Stimulated activated CD8-positive, alpha-beta memory T cell treated with anti-CD3 and anti-CD28 coated beads, Interleukin-15, amount 100 ng/mL, for 1 hour (primary cell): ENCODE results near the gene ADGRL1.
"Not testable (repeated sequence)": the region's sequence is repeated elsewhere in the genome, so short reads cannot be mapped to it uniquely, and the experiment has no call there.

Experiments used
- DNase-seq: peaks from one replicate; pipeline ENCODE4 v3.0.0-alpha.2; 2020; ENCODE audit warnings: low read depth

The ADGRL1 gene

DNA sequence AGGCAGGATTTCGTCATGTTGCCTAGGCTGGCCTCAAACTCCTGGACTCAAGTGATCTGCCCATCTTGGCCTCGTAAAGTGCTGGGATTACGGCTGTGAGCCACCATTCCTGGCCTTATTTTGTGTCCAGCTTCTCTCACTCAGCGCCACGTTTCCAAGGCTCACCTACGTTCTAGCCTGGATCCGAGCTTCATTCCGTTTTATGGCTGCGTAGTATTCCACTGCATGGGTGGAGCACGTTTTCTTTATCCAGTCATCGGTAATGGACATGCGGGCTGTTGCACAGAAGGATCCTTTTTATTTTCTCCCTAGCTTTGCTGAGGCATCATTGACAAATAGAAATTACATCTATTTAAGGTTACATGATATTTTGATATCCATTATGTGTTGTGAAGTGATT lies 16.6 kb downstream of the ADGRL1 start:
- no peak for DNase-seq

DNA sequence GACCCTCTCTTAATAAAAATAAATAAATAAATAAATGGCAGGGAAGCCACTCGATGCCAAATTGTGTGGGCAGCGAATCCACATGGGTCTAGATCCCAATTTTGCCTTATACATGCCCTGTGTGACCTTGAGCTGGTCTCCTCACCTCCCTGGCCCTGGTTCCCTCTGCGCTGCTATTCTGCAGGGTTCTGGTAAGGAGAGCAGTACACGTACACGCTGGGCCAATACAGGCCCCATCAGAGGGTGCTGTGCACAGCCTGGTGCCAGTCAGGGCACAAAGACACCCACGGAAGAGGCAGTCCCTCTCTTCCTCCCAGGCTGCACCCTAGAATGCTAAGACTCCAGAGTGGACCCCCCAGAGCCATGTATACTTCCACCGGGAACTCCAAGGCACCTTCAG lies 17.9 kb downstream of the ADGRL1 start:
- not testable (repeated sequence) for DNase-seq

DNA sequence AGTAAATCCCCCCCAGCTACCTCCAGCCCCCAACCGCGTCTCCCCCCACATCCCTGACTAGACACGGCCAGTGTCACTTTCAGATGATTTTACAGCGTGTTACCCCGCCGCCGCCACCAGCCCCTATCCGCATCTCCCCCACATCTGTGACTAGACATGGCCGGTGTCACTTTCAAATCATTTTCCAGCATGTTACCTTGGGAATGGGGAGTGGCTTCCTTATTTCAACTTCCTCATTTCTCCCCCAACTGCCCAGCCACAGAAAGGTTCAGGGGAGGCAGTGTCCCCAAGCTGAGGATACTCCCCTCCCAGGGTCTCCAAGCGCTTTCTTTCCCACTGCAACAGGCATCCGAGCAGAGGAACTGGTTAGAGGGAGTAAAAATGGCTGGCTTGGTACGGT lies 18.4 kb downstream of the ADGRL1 start:
- no peak for DNase-seq

DNA sequence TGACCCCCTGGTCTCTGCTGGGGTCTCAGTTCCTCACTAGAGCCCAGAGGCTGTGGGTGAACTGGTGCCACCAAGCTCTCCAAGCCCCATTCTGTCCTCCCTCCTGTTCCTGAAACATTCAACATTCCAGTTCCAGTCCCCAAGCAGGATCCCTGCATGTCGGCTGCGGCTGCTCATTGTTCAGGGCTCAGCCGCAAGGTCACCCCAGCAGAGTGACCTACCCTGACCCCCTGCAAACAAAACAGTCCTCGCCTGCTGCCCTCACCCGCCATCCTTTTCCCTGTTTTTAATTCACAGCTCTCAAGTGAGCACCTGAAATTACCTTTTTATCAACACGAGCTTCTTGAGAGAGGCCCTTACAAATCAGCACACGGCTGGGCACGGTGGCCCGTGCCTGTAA lies 19.3 kb downstream of the ADGRL1 start:
- not testable (repeated sequence) for DNase-seq

DNA sequence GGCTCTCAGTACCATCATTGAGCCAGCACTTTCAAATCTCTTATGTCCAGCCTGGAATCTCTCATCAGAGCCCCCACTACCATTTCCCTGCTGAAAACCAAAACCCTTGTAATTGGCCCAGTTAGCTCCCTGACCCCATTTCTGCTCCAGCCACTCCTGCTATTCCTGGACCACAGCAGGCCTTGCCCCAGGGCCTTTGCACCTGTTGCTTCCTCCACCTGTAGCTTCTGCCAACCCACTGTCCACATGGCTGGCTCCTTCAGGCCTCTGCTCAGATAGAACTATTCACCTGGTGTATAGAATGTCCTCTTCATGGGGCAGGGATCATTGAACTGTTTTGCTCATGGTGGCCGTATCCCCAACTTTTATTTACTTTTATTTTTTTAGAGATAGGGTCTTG lies 20.3 kb downstream of the ADGRL1 start:
- not testable (repeated sequence) for DNase-seq

DNA sequence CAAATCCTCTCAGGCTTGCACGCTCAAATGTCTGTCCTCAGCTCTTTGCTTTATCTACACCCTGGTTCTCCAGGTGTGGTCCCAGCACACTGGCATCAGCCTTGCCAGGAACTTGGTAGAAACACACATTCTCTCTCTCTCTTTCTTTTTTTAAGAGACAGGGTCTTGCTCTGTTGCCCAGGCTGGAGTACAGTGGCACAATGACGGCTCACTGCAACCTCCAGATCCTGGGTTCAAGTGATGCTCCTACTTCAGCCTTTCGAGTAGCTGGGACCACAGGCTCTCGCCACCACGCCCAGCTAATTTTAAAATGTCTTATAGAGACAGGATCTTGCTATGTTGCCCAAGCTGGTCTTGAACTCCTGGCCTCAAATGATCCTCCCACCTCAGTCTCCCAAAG lies 20.8 kb downstream of the ADGRL1 start:
- no peak for DNase-seq

DNA sequence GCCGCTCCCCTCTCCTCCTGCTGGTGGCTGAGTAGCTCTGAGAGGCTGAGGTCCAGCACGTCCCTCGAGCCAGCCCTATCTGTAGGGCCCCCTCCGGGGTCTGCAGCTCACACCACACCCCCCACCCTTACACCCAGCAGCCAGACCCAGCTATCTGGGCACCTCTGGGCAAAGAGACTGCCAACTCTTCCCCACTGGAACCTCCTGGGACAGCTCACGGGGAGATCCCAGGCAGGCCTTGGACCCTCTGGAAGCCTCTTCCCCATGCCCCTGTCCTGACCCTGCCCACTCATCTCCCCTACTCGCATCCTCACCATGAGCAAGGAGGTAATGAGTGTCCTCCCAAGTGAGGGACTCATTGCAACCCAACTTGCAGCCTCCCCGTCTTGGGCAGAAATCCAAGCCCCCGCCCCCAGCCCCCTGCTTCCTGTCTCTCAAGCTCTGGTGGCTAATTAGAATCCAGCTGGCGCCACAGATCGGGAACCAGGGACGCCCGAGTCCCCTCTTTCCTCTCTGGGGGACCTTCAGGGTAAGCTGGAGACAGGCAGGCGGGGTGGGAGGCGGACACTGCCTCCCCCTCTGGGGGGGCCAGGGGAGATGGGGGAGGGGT lies 22.1 kb downstream of the ADGRL1 start:
- no peak for DNase-seq

DNA sequence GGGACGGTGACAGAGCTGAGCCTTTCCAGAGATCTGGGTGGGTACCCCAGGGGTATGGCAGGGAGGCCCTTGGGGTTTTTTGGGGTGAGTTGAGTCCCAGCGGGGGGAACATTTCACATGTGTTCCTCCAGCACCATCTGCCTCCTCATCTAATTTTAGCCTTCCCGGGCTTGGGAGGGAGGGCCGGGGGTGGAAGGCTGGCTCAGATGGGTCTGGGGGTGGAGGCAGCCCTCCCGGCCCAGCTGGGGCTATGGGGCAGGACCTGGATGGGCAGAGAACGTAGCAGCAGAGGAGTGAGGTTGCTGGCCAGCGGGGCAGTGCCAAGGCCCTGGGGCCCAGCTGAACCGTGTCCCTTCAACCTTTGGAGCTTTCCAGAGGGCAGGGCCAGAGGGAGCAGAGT lies 23.5 kb downstream of the ADGRL1 start:
- DNase-seq = no peak

DNA sequence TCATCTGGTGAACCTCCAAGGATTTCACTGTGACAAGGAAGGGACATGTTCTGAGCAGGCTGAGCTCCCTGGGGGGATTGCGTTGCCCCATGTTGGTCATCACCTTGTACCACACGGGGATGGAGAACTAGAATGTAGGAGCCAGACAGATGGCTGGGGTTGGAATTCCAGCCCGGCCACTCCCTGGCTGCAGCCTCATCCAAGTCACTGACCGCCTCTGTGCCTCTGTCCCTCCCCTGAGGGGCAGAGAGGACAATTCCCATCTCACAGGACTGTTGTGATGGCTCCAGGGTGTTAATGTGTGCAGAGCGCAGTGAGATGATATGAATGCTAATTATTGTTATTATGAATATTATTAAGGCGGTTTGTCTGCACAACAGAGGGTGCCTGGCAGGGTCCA lies 24.1 kb downstream of the ADGRL1 start:
- DNase-seq = no peak

DNA sequence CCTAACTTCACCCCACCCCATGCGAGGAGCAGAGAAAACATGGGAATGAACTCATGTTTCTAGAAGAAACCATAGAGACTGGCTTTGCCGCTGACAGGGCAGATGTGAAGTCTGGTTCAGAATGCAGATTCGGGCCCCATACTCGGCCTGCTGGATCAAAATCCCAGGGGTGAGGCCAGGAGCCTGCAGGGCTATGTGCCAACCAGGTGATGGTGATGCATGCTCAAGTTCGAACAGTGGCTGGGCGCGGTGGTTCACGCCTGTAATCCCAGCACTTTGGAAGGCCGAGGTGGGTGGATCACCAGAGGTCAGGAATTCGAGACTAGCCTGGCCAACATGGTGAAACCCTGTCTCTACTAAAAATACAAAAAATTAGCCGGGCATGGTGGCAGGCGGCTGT lies 24.8 kb downstream of the ADGRL1 start:
- DNase-seq = not testable (repeated sequence)

DNA sequence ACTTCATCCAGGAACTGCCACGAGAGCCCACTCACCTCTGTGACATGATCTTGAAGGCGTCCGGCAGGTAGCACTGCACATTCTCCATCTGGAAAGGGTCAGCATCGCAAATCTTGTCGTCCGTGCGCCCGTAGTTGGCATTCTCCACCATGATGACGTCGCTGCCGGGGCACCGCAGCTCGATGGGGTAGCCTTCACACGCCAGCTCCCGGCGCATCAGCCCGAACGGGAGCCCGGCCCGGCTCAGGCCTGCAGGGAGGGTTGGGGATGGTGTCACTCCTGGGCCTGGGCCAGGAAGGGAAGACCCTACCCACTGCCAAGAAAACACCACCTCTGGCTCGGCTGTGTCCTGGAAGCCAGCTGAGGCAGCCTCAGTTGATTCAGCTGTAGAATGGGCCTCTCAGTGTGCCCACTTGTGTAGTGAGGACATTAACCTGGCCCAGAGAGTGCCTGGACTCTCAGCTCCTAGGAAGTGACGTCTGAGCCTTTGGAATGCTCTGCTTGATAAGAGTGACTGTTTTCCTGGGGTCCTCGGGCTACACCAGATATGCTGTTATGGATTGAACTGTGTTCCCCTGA lies 28.4 kb downstream of the ADGRL1 start:
- DNase-seq = no peak

DNA sequence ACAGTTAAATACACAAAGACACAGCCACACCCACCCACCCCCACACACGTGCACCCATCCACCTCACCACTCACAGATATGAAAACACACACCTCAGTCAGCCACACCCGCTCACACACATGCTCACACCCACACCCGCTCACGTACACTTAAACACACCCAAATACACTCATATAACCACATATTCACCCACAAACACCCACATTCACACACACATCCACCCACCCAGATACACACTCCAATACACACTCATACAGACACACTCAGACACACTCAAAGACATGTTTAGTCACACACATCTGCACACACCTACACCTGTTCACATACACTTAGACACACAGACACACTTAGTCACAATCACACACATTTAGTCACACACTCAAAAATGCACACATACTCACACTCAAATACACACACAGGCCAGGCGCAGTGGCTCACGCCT lies 30.6 kb downstream of the ADGRL1 start:
- DNase-seq = no peak

DNA sequence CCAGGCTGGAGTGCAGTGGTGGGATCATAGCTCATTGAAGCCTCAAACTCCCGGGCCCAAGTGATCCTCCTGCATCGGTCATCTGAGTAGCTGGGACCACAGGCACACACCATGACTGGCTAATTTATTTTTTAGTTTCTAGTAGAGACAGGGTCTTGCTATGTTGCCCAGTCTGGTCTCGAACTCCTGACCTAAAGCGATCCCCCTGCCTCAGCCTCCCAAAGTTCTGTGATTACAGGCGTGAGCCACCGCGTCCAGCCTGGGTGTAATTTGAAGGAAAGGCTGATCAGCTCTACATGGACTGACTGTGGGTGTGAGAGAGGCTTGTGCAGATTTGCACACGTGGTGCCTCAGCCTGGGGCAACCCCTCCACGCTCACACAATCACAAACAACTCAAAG lies 31.1 kb downstream of the ADGRL1 start:
- DNase-seq = no peak

DNA sequence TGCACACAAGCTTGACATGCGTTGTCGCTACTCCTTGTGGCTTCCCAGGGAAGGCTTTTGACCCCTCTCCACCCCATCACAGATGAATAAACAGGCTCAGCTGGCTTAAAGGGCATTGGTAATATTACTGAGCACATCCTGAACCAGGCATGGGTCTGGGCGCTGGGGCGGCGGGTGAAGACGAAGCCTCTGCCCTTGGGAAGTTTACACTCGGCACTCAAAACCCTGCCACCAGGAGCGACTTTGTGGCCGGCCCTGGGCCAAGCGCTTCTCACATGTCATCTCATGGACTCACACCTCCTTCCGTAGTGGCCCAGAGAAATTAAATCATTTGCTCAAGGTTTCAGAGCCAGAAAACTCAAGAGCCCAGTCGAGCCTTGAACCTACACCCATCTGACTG lies 37.0 kb downstream of the ADGRL1 start:
- no peak for DNase-seq

DNA sequence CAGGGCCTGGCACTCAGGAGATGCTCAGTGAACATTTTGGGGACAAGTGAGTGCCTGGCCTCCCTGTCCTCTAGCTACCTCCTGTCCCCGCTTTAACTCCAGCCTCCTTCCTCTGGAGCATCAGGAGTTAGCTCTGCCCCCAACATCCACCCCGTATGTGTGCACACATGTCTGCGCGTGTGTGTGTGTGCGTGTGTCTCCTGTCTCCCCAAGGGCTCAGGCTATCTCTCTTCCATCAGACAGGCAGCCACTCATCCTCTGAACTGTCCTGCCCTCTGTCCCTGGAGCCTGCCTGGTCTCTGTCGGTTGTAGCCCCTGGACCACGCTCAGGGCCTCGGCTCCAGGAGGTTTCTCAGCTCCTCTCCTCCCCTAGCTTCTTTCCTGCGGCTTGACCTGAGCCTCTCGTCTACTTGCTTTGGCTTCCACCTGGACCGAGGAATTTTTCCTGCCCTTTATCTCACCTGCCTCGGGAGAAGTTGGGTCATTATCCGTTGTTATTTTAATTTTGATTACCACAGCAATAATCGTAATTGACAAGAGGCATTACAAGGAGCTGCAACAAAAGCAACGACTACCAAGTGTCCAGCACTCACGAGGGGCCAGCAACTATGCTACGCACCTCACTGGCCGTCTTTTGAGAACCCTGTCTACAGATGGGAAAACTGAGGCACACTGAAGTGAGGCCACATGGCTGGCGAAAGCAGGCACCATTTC lies 37.6 kb downstream of the ADGRL1 start:
- no peak for DNase-seq

DNA sequence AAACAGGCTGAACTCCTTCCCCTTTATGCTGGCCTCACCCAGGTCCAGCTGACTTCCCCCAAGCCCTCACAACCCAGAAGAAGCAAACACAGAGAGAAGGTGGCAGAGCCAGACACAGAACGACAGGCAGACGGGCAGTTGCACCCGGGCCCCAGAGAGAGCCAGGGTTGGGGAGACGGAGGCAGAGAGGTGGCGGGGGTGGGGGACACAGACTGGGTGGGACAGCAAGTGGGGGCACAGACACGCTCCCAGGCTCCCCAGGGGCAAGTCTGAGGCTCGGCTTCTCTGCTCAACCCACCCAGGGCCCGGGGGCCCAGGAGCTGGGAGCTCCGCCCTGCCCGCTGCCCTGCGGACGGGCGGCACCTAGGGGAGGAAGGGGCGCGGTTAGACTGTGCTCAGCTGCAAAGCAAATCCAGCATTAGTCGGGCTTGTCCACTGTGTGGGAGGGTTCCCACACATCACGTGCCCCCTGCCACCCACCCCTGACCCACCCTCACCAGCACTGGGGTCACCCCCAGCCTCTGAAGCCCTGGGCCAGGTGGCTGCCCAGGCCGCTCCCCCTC lies 38.3 kb downstream of the ADGRL1 start:
- DNase-seq = no peak

DNA sequence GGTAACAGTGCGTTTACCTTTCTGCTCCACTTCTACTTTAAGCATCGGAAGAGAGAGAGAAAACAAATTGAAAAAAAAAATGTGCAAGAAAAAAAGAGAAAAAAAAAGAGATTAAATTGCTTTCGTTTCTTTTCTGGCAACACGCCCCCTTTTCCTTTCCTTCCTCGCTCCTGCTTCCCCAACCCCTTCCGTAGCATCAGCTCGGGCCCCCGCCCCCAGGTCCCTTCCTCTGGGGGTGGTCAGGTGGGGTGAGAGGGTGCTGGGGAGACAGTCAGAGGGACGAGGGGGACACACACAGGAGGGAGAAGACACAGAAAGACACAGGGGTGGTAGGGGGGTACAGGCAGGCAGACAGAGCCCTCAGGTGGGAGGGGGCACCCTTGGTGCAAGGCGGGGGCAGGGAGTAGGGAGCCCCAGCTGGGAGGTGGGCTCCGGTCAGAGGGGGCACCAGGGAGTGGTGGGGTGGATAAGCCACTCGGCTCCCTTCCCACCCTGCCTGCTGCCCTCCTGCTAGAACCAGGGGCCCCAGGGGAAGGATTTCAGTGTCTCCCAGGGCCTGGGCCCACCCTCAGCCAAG lies 38.9 kb downstream of the ADGRL1 start:
- no peak for DNase-seq

DNA sequence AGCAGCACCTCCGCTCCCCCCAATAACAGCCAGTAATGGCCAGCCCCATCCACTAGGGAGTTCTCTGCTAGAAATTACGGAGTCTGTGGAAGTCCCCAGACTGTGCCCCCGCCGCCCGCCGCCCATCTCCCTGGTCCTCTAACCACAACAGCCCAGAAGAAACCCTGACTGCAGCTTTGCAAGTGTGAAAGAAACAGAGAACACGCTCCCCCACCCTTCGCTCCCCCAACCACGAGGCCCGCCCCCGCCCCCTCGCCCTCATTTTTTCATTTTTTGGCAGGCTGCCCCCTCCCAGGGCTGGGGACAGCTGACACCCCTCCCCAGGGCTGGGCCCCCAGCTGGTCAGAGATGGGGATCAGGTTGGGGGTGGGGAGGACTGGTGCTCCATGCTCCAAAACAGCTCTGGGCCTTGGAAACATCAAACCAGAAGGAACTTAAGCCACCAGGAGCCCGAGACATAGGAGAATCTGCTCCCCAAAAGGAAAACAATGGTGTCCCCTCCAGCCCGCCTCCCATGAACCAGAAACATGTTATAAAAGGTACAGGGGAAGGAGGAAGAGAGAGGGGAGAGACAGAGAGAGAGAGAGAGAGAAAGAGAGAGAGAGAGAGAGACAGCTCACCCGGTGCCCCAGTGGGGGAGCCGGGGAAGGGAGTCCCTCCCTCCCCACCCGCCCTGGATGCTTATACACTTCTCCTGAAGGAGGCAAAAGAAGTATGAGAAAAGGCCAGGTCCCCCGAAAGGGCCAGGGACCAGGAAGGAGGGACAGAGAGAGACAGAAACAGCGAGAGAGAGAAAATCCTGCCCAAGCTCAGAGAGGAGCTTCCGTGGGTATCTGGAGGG lies 39.8 kb downstream of the ADGRL1 start:
- no peak for DNase-seq

DNA sequence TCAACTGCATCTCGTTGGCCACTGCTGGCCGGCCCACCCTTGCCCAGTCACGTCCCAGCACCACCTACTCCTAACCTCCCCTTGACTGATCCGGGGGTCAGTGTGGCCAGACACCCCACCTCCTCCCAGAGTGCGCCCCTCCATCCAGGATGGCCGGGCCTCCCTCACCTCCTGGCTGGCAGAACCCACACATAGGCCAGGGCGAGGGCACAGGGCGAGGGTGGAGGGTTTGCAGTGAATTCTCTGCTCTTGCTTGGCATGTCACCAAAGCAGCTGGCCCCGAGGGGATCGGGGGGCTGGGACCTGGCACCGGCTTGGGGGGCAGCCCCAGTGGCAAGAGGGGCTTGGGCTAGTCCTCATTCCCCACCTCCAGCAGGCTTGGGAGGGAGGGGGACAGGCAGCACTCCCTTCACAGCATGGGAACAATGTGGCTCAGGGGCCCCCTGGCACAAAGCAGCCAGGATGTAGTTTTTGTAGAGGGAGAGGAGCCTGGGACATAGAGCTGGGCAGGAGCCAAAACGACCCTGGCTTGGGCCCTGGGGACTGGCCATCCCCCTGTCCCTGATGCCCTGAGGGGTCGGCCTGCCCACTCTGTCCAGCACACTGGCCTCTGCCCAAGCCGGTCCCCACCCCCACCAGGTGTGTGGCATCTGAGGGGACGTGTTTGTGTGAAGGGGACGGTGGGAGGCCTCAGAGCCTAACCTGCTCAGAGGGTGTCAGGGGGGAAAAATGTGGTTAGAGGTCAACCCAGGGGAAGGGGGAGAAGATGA lies 41.1 kb downstream of the ADGRL1 start:
- DNase-seq = no peak

DNA sequence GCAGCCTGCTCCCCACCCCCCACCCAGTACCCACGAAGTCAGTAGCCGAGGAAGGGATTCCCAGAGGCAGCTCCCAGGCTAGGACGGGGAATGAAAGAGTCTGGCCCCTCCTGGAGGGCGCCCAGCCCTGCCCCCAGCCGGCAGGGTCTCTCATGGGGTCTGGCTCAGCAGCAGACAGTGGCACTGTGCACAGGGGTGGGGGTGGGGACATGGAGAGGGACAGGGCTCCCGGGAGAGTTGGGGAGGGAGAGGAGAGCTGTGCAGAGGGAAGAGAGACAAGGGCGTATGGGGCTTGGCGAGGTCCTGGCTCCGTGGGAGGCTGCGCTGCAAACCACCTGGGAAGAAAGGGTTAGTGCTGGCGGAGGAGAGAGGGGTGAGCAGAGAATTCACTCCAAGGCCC lies 41.9 kb downstream of the ADGRL1 start:
- no peak for DNase-seq

DNA sequence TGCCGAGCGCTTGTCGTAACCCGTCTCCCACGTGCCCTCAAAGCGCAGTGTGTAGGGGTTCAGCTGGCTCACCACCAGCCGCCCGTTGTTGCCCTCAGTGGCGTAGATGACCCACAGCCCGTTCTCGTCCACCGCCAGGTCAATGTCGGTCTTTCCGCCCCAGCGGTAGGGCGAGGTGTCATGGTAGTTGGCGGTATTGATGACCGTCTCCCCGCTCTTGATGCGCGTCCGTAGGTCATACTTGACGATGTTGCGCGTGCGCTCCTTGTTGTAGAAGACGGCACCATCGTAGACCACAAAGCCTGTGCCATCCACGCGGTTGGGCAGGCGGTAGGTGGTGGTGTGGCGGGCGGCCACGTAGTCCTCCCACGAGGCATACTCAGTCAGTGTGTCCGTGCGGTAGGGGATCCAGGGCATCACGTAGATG lies 43.1 kb downstream of the ADGRL1 start:
- no peak for DNase-seq
